Esophagus muscularis mucosa (tissue), 4 donors: ENCODE data around the gene OBSCN. TPM values are rescaled to one million over a fixed set of nuclear protein-coding genes. Genes with fewer than 3 reads are reported as not detected.

Experiments
- DNase-seq: peaks from one replicate; pipeline ENCODE4 v3.0.0-alpha.2; 2017; ENCODE audit errors: extremely low spot score
- H3K27ac ChIP-seq, 4 donors: fragments of 200-600 bp; sonication (generic); replicated peaks in 1 of 4; 1 replicate in 3 of 4; 2 replicates in 1 of 4; pipeline ENCODE4 v1.5.1; 2016 to 2019; ENCODE audit warnings: mild to moderate bottlenecking in 1 of 4
- H3K27me3 ChIP-seq, 4 donors: fragments of 200-600 bp; sonication (generic); one replicate each; pipeline versions ENCODE4 v1.5.1 to v1.6.0; 2016 to 2019
- H3K36me3 ChIP-seq, 4 donors: fragments of 200-600 bp; sonication (generic); one replicate each; pipeline ENCODE4 v1.5.1; 2016 to 2019
- H3K4me1 ChIP-seq, 4 donors: fragments of 200-600 bp; sonication (generic); one replicate each; pipeline ENCODE4 v1.5.1; 2016 to 2019
- H3K4me3 ChIP-seq, 4 donors: fragments of 200-600 bp; sonication (generic); 1 replicate in 2 of 4; 2 replicates in 2 of 4; pipeline ENCODE4 v1.5.1; 2016 to 2019; ENCODE audit warnings: mild to moderate bottlenecking in 4 of 4, moderate library complexity in 1 of 4
- H3K9me3 ChIP-seq, 4 donors: fragments of 200-600 bp; sonication (generic); 1 replicate in 3 of 4; 2 replicates in 1 of 4; pipeline ENCODE4 v1.5.1; 2016 to 2019
- EP300 ChIP-seq: sonication (generic); formaldehyde crosslinking; IDR thresholded peaks from one replicate; pipeline ENCODE4 v1.6.1; 2017; ENCODE audit warnings: antibody characterized with exemption
- POLR2A ChIP-seq: fragments of 450-650 bp; IDR thresholded peaks from one replicate; pipeline ENCODE4 v1.6.1; 2017; ENCODE audit warnings: antibody characterized with exemption, moderate library complexity, mild to moderate bottlenecking, low read depth
- POLR2AphosphoS5 ChIP-seq, 2 donors: sonication (generic); formaldehyde crosslinking; IDR thresholded peaks; one replicate each; pipeline ENCODE4 v1.6.1; 2017; ENCODE audit warnings: antibody characterized with exemption in 2 of 2
- WGBS: methylation state at CpG from one replicate; pipeline ENCODE4 v1.1.5; 2018; 5-methylcytosine and 5-hydroxymethylcytosine counted together
- intact Hi-C: fragments of 100-400 bp; cut with DNase I; formaldehyde crosslinking; loops from one replicate; pipeline ENCODE4 v1.15.1; 2023
- total RNA-seq, 4 donors: library from RNA; depleted of rRNA; stranded (reverse); fragments of >200 nt; gene quantifications; one replicate each; pipeline versions ENCODE4 v1.1.0 to v1.2.1, GENCODE V29; 2016
- TF ChIP-seq, protein P1 (sequence below), 3 experiments: fragments of 200-600 bp in 2 of 3; fragments of 450-650 bp in 1 of 3; sonication (generic) in 2 of 3; IDR thresholded peaks; one replicate each; pipeline ENCODE4 v1.5.1; 2017 to 2019; ENCODE audit warnings: antibody characterized with exemption in 3 of 3, mild to moderate bottlenecking in 2 of 3, moderate library complexity in 1 of 3

The OBSCN gene
- total RNA-seq, 4 donors from 2014 or later, result 12.6 to 31.4 (median 17.8) TPM

DNA sequence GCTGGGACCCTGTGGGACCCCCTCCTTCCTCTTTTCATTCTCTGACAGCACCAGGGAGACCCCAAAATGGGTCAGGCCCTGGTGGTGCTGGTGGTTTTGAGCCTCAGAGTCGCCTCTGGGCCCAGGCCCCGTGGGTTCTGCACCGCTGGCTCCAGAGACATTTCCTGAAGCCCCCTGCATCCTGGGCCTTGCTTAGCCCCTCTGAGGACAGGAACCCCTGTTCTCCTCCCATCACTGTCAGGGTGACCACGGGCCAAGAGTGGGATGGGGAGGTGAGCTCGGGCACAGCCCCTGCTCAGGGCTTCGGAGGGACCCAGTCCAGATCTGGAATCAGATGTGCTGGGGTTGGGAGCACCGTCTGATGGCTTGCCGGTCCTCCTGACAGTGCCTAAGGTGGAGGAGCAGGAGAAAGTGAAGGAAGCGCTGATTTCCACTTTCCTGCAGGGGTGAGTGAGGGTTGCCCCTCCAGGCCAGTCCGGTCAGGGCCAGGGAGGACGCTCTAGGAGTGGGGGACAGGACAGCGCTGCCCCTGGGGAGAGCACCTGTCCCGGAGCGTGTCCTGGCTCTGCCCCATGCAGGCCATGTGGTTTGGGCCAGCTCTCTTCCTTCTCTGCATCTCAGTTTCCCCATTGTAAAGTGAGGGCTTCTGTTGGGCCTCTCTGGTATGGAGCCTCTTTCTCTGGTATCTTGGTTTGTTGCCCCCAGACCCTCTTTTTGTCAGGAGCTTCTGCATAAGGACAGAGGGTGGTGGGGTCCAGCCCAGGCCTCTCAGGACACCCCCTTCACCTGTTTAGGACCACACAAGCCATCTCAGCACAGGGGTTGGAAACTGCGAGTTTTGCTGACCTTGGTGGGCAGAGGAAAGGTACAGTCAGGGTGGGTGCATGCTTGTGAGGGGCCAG, 127.8 kb downstream of the OBSCN start:
- no peaks in the 10 kb centered on the region for H3K9me3 ChIP-seq
- peaks cover 0 to 80% (median 16%) of the 10 kb centered on the region in 4 donors for H3K36me3 ChIP-seq
- H3K4me3 ChIP-seq, result no peak overlapping the region
- no peak overlapping the region for H3K27ac ChIP-seq
- H3K27me3 ChIP-seq, result no peaks in the 10 kb centered on the region
- H3K4me1 ChIP-seq, result no peaks in the 10 kb centered on the region
- 82% methylated on average over 13 of the region's 15 CpGs for WGBS
- no peak for DNase-seq
- TF ChIP-seq POLR2A (no peak), POLR2AphosphoS5 (IDR thresholded peaks at IDR 0.05) (no peak), EP300 (no peak)
- TF ChIP-seq, protein P1, sequence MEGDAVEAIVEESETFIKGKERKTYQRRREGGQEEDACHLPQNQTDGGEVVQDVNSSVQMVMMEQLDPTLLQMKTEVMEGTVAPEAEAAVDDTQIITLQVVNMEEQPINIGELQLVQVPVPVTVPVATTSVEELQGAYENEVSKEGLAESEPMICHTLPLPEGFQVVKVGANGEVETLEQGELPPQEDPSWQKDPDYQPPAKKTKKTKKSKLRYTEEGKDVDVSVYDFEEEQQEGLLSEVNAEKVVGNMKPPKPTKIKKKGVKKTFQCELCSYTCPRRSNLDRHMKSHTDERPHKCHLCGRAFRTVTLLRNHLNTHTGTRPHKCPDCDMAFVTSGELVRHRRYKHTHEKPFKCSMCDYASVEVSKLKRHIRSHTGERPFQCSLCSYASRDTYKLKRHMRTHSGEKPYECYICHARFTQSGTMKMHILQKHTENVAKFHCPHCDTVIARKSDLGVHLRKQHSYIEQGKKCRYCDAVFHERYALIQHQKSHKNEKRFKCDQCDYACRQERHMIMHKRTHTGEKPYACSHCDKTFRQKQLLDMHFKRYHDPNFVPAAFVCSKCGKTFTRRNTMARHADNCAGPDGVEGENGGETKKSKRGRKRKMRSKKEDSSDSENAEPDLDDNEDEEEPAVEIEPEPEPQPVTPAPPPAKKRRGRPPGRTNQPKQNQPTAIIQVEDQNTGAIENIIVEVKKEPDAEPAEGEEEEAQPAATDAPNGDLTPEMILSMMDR (IDR thresholded peaks at IDR 0.05), result no peak
- intact Hi-C loops, result no loop called here

DNA sequence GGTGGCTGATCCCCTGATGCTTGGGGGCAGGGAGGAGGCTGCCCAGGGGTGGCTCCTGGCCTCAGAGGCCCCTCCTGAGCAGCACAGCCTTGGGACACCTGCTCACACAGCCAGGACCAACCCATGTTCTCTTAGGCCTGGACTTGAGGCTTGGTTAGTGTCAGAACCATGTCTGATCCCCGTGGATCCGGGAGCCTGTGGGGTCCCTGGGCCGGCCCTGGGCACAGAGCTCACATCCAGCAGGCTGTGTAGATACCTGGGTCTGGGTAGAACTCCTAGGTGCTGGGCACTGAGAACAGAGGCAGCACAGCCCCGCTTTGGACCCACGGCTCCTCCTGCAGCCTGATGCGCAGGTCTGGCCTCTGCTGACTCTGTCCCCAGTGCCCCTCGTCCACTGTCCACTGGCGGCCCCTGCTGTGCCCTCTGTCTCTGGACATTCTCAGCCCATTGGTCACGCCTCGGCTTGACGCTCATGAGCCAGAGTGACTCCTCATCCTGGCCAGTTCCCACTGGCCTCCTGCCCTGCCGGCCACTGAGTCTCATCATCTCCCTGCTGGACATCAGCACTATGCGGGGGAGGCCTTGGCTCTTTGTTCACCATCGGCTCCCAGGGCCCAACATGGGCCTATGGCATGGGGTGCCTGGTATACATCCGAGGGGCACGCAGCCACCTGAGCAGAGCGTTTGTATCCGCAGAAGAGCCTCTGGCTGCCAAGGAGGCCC, 128.6 kb downstream of the OBSCN start:
- Histone ChIP-seq H3K4me1 (no peaks in the 10 kb centered on the region), H3K9me3 (no peaks in the 10 kb centered on the region), H3K36me3 (peaks cover 0 to 89% (median 16%) of the 10 kb centered on the region in 4 donors), H3K27me3 (no peaks in the 10 kb centered on the region), H3K4me3 (no peak overlapping the region), H3K27ac (no peak overlapping the region)
- TF ChIP-seq EP300 (no peak), POLR2AphosphoS5 (IDR thresholded peaks at IDR 0.05) (no peak), POLR2A (no peak)
- TF ChIP-seq, protein P1 (IDR thresholded peaks at IDR 0.05), result no peak
- no peak for DNase-seq
- 90% methylated on average over 18 of the region's 18 CpGs for WGBS
- intact Hi-C loops, result no loop called here

DNA sequence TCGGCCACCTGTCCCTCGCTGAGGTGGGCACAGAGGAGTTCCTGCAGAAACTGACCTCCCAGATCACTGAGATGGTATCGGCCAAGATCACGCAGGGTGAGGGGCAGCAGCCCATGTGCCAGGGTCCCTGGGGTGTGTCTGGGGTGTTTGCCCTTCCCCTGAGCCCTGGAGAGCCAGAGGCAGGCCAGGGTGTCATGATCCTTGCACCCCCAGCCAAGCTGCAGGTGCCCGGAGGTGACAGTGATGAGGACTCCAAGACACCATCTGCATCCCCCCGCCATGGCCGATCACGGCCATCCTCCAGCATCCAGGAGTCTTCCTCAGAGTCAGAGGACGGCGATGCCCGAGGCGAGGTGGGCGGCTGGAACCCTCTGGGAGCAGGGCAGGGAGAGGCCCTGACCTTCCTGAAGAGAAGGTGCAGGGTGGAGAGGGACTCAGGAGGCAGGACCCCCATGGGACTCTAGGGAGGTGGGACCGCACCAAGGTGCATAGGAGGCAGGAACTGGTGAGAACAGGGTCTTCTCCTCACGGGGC, 129.3 kb downstream of the OBSCN start:
- Histone ChIP-seq H3K27ac (no peak overlapping the region), H3K9me3 (no peaks in the 10 kb centered on the region), H3K36me3 (peaks cover 0 to 95% (median 16%) of the 10 kb centered on the region in 4 donors), H3K4me3 (no peak overlapping the region), H3K27me3 (no peaks in the 10 kb centered on the region), H3K4me1 (no peaks in the 10 kb centered on the region)
- intact Hi-C loops, result no loop called here
- TF ChIP-seq, protein P1 (IDR thresholded peaks at IDR 0.05), result no peak
- TF ChIP-seq POLR2A, result no peak
- no peak for TF ChIP-seq POLR2AphosphoS5 (IDR thresholded peaks at IDR 0.05)
- TF ChIP-seq EP300, result no peak
- DNase-seq, result no peak
- 98% methylated on average over 11 of the region's 15 CpGs for WGBS

DNA sequence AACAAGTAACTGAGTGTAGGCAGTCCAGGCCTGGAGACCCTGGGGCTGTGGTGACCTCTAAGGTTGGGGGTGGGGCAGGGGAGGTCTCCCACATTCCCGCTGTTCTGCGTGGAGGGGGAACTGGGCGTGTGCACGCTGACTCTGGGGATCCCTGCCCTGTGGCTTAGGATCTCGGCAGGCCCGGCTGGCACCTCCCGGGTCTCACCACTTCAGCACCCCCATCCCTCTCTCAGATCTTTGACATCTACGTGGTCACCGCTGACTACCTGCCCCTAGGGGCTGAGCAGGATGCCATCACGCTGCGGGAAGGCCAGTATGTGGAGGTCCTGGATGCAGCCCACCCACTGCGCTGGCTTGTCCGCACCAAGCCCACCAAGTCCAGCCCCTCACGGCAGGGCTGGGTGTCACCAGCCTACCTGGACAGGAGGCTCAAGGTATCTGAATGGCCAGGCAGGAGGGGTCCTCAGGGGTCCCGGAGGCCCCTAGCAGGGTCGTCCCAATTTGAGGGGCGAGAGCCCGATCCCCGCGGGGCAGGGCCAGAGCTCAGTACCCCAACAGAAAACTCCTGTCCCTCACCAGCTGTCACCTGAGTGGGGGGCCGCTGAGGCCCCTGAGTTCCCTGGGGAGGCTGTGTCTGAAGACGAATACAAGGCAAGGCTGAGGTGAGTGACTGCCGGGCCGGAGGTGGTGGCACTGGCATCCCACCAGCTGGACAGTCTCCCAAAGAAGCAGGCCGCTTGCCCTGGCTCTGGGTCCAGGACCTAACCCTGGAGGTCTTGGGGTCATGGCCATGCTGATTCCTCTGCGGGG, 130.1 kb downstream of the OBSCN start:
- no peak for DNase-seq
- TF ChIP-seq EP300, result no peak
- no peak for TF ChIP-seq POLR2AphosphoS5 (IDR thresholded peaks at IDR 0.05)
- Histone ChIP-seq H3K27ac (no peak overlapping the region), H3K9me3 (no peaks in the 10 kb centered on the region), H3K4me3 (no peak overlapping the region), H3K36me3 (peaks cover 0 to 95% (median 16%) of the 10 kb centered on the region in 4 donors), H3K4me1 (no peaks in the 10 kb centered on the region), H3K27me3 (no peaks in the 10 kb centered on the region)
- intact Hi-C loops, result no loop called here
- 95% methylated on average over 21 of the region's 26 CpGs for WGBS
